ENCODE measurements around the gene PRADC1. TPM values are rescaled to one million over a fixed set of nuclear protein-coding genes. Genes with fewer than 3 reads are reported as not detected.

Gene PRADC1
- total RNA-seq, 2 donors from 2014 or later, result 21.4 to 26.3 TPM

GRCh38 chr2:73269686-73270465, 36.8 kb upstream of the PRADC1 start:
- peak overlapping the region; percentile 26 to 37 for H3K4me3 ChIP-seq
- no peaks in the 10 kb centered on the region for H3K27me3 ChIP-seq (replicated peaks; ENCODE audit: insufficient read depth)
- H3K4me1 ChIP-seq (replicated peaks), result peaks cover 2% of the 10 kb centered on the region
- intact Hi-C loops (cut with DNase I), result no loop called here
- H3K36me3 ChIP-seq, result no peaks in the 10 kb centered on the region
- no peak for TF ChIP-seq POLR2A (IDR thresholded peaks at IDR 0.05)
- TF ChIP-seq CTCF (IDR thresholded peaks at IDR 0.05), result no peak
- no peak for TF ChIP-seq POLR2AphosphoS5 (IDR thresholded peaks at IDR 0.05)
- WGBS, result 20% methylated on average over 22 of the region's 22 CpGs
- H3K9me3 ChIP-seq, result no peaks in the 10 kb centered on the region
- DNase-seq (ENCODE audit: low spot score), result no peak
- peak overlapping the region in 1 of 2 donors; percentile 51 for H3K27ac ChIP-seq

- intact Hi-C loops (cut with DNase I), result no loop called here
- H3K36me3 ChIP-seq, result no peaks in the 10 kb centered on the region
- H3K4me1 ChIP-seq (replicated peaks), result peaks cover 2% of the 10 kb centered on the region
- H3K27me3 ChIP-seq (replicated peaks; ENCODE audit: insufficient read depth), result no peaks in the 10 kb centered on the region
- H3K4me3 ChIP-seq, result peak overlapping the region; percentile 26 to 37
- TF ChIP-seq POLR2A (IDR thresholded peaks at IDR 0.05) (no peak), CTCF (IDR thresholded peaks at IDR 0.05) (peak in 1 of 4 experiments; percentile 28)
- peak; percentile 44 for DNase-seq (ENCODE audit: low spot score)
- 15% methylated on average over 90 of the region's 113 CpGs for whole genome bisulfite sequencing
- no peaks in the 10 kb centered on the region for H3K9me3 ChIP-seq
- H3K27ac ChIP-seq, result peak overlapping the region; percentile 45 to 51
These were observed 36.0 kb upstream of the PRADC1 start for GRCh38 chr2:73268830-73269685.

- H3K4me3 ChIP-seq, result peak overlapping the region; percentile 26 to 37
- H3K27ac ChIP-seq, result peak overlapping the region; percentile 45 to 51
- H3K36me3 ChIP-seq, result no peaks in the 10 kb centered on the region
- intact Hi-C loops (cut with DNase I), result no loop called here
- no peak for TF ChIP-seq POLR2AphosphoS5 (IDR thresholded peaks at IDR 0.05)
- 34% methylated on average over 14 of the region's 14 CpGs for WGBS
- DNase-seq (ENCODE audit: low spot score), result no peak
- H3K27me3 ChIP-seq (replicated peaks; ENCODE audit: insufficient read depth), result no peaks in the 10 kb centered on the region
- H3K4me1 ChIP-seq (replicated peaks), result peaks cover 2% of the 10 kb centered on the region
- H3K9me3 ChIP-seq, result no peaks in the 10 kb centered on the region
These were observed 35.4 kb upstream of the PRADC1 start for GRCh38 chr2:73268366-73268829.

GRCh38 chr2:73267008-73267407, 34.0 kb upstream of the PRADC1 start:
- H3K27me3 ChIP-seq (replicated peaks; ENCODE audit: insufficient read depth), result no peaks in the 10 kb centered on the region
- no peak overlapping the region for H3K4me3 ChIP-seq
- DNase-seq (ENCODE audit: low spot score), result no peak
- TF ChIP-seq CTCF (IDR thresholded peaks at IDR 0.05) (no peak), POLR2AphosphoS5 (IDR thresholded peaks at IDR 0.05) (no peak), POLR2A (IDR thresholded peaks at IDR 0.05) (no peak)
- H3K27ac ChIP-seq, result no peak overlapping the region
- no peaks in the 10 kb centered on the region for H3K9me3 ChIP-seq
- H3K36me3 ChIP-seq, result no peaks in the 10 kb centered on the region
- H3K4me1 ChIP-seq (replicated peaks), result peaks cover 2% of the 10 kb centered on the region
- intact Hi-C loops (cut with DNase I), result no loop called here
- 96% methylated on average over 4 of the region's 4 CpGs for WGBS

- intact Hi-C loops (cut with DNase I), result no loop called here
- peaks cover 2% of the 10 kb centered on the region for H3K4me1 ChIP-seq (replicated peaks)
- no peak overlapping the region for H3K27ac ChIP-seq
- no peaks in the 10 kb centered on the region for H3K27me3 ChIP-seq (replicated peaks; ENCODE audit: insufficient read depth)
- no peak overlapping the region for H3K4me3 ChIP-seq
- no peaks in the 10 kb centered on the region for H3K9me3 ChIP-seq
- no peak for TF ChIP-seq CTCF (IDR thresholded peaks at IDR 0.05)
- no peak for TF ChIP-seq POLR2AphosphoS5 (IDR thresholded peaks at IDR 0.05)
- TF ChIP-seq POLR2A (IDR thresholded peaks at IDR 0.05), result no peak
- no peak for DNase-seq (ENCODE audit: low spot score)
- H3K36me3 ChIP-seq, result no peaks in the 10 kb centered on the region
- WGBS, result 84% methylated on average over 26 of the region's 26 CpGs
These were observed 33.2 kb upstream of the PRADC1 start for GRCh38 chr2:73266061-73266901.

Measured in prostate gland (tissue), 2 donors.